GM23338 (cell line): Measurements from ENCODE around the gene MAPK7. TPM values are rescaled to one million over a fixed set of nuclear protein-coding genes. Genes with fewer than 3 reads are reported as not detected.

Experiments
- ATAC-seq: fragments of 200-7000 bp; cut with Tn5 transposase; 3 replicates; pipeline ENCODE4 v1.9.1; 2020
- DNase-seq: peaks from one replicate; pipeline ENCODE4 v3.0.0-alpha.2; 2015; ENCODE audit warnings: low spot score
- H2AFZ ChIP-seq: fragments of 200-600 bp; sonication (generic); 2 replicates; pipeline ENCODE4 v1.8.0; 2016; ENCODE audit warnings: antibody characterized with exemption, mild to moderate bottlenecking, moderate library complexity
- H3F3A ChIP-seq: fragments of 200-600 bp; sonication (generic); replicated peaks from 2 replicates; pipeline ENCODE4 v1.8.0; 2017; ENCODE audit warnings: antibody characterized with exemption, mixed run types, low read depth
- H3K27ac ChIP-seq: fragments of 200-600 bp; sonication (generic); 2 replicates; pipeline ENCODE4 v1.6.1; 2016; ENCODE audit warnings: low read depth
- H3K27me3 ChIP-seq: fragments of 200-600 bp; sonication (generic); 2 replicates; pipeline ENCODE4 v1.8.0; 2016; ENCODE audit warnings: mild to moderate bottlenecking, mixed run types, moderate library complexity; ENCODE audit not compliant: insufficient read depth
- H3K36me3 ChIP-seq: fragments of 200-600 bp; sonication (generic); 2 replicates; pipeline ENCODE4 v1.8.0; 2016; ENCODE audit warnings: mild to moderate bottlenecking; ENCODE audit not compliant: insufficient read depth
- H3K4me1 ChIP-seq: fragments of 200-600 bp; sonication (generic); 2 replicates; pipeline ENCODE4 v1.8.0; 2016; ENCODE audit warnings: mild to moderate bottlenecking, moderate library complexity; ENCODE audit not compliant: insufficient read depth
- H3K4me2 ChIP-seq: fragments of 200-600 bp; sonication (generic); 2 replicates; pipeline ENCODE4 v1.7.1; 2017; ENCODE audit warnings: mixed run types
- H3K4me3 ChIP-seq: fragments of 200-600 bp; sonication (generic); 2 replicates; pipeline ENCODE4 v1.6.1; 2016; ENCODE audit warnings: mixed run types
- H3K79me2 ChIP-seq: fragments of 200-600 bp; sonication (generic); replicated peaks from 2 replicates; pipeline ENCODE4 v1.8.0; 2017; ENCODE audit warnings: mild to moderate bottlenecking; ENCODE audit not compliant: insufficient read depth
- H3K9me2 ChIP-seq: fragments of 200-600 bp; sonication (generic); 2 replicates; pipeline ENCODE4 v1.8.0; 2017; ENCODE audit not compliant: insufficient read depth
- H4K20me1 ChIP-seq: fragments of 200-600 bp; sonication (generic); replicated peaks from 2 replicates; pipeline ENCODE4 v1.8.0; 2017; ENCODE audit warnings: mild to moderate bottlenecking; ENCODE audit not compliant: insufficient read depth
- H3K27ac Mint-ChIP-seq: 2 replicates; pipeline ENCODE4 v1.8.0; 2020; ENCODE audit warnings: inconsistent platforms, mild to moderate bottlenecking, moderate library complexity, mixed read lengths
- H3K27me3 Mint-ChIP-seq: 3 replicates; pipeline ENCODE4 v1.8.0; 2022; ENCODE audit warnings: low read depth, mild to moderate bottlenecking, moderate library complexity, mixed read lengths, inconsistent platforms; ENCODE audit not compliant: insufficient read depth, poor library complexity
- H3K36me3 Mint-ChIP-seq: 3 replicates; pipeline ENCODE4 v1.8.0; 2021; ENCODE audit warnings: low read depth, mild to moderate bottlenecking, inconsistent platforms, moderate library complexity, mixed read lengths
- H3K4me1 Mint-ChIP-seq: 3 replicates; pipeline ENCODE4 v1.8.0; 2020; ENCODE audit warnings: mild to moderate bottlenecking, inconsistent platforms, mixed read lengths
- H3K4me3 Mint-ChIP-seq: 3 replicates; pipeline ENCODE4 v1.8.0; 2021; ENCODE audit warnings: moderate library complexity, mild to moderate bottlenecking, inconsistent platforms, mixed read lengths
- H3K9me3 Mint-ChIP-seq: 3 replicates; pipeline ENCODE4 v1.8.0; 2020; ENCODE audit warnings: moderate library complexity, mild to moderate bottlenecking, inconsistent platforms, mixed read lengths
- JUNB ChIP-seq: IDR thresholded peaks from one replicate; pipeline ENCODE4 v1.6.1; 2016; ENCODE audit warnings: antibody characterized with exemption; ENCODE audit not compliant: unreplicated experiment
- REST ChIP-seq: IDR thresholded peaks from one replicate; pipeline ENCODE4 v1.6.1; 2018; ENCODE audit warnings: antibody characterized with exemption; ENCODE audit not compliant: unreplicated experiment
- STAT1 ChIP-seq: IDR thresholded peaks from one replicate; pipeline ENCODE4 v1.6.1; 2016; ENCODE audit warnings: antibody characterized with exemption; ENCODE audit not compliant: unreplicated experiment
- ZNF331 ChIP-seq: fragments of 250-450 bp; sonication (Bioruptor Pico); IDR thresholded peaks from 2 replicates; pipeline ENCODE4 v1.5.0; 2020; ENCODE audit warnings: low read depth, mild to moderate bottlenecking, moderate library complexity
- ZNF462 ChIP-seq: fragments of 250-450 bp; sonication (Bioruptor Pico); IDR thresholded peaks from 2 replicates; pipeline ENCODE4 v1.5.0; 2020; ENCODE audit warnings: mild to moderate bottlenecking, moderate library complexity
- polyA plus RNA-seq: library from polyadenylated mRNA; unstranded; fragments of >200 nt; fragmentation: Nextera tagmentation; extraction: Ambion mirVana; gene quantifications from 2 replicates; pipeline ENCODE4 v1.2.1, GENCODE V29; 2016
- total RNA-seq: library from RNA; depleted of rRNA; stranded (reverse); fragments of >200 nt; shearing (Covaris generic); gene quantifications from 2 replicates; pipeline ENCODE4 v1.2.3, GENCODE V29; 2014

The MAPK7 gene
- total and polyA plus RNA-seq, 2 experiments from 2014 or later: 15.5 to 53.1 TPM

- TF ChIP-seq ZNF462 (CRISPR knock-in tag): no peak
Observed at GRCh38 chr17:19357351-19357750, 20.9 kb upstream of the MAPK7 start (continued).

GRCh38 chr17:19357761-19358160 lies 20.5 kb upstream of the MAPK7 start:
- Histone ChIP-seq H3F3A (no peaks in the 10 kb centered on the region), H3K9me2 (no peaks in the 10 kb centered on the region), H3K4me1 (peaks cover 4% of the 10 kb centered on the region; the same call in 1 of the 2 replicates), H3K27me3 (no peaks in the 10 kb centered on the region), H3K79me2 (no peaks in the 10 kb centered on the region), H3K36me3 (no peaks in the 10 kb centered on the region), H4K20me1 (no peaks in the 10 kb centered on the region; the same call in 1 of the 2 replicates), H3K4me2 (no peak overlapping the region), H3K27ac (no peak overlapping the region), H3K4me3 (no peak overlapping the region), H2AFZ (no peak overlapping the region)
- Mint-ChIP-seq H3K27ac (no peak overlapping the region), H3K4me3 (no peak overlapping the region), H3K27me3 (no peaks in the 10 kb centered on the region), H3K4me1 (peaks cover 7% of the 10 kb centered on the region), H3K36me3 (peaks cover 7% of the 10 kb centered on the region; the same call in 2 of the 3 replicates), H3K9me3 (no peaks in the 10 kb centered on the region)
- TF ChIP-seq REST (no peak), STAT1 (no peak), JUNB (no peak), ZNF331 (CRISPR knock-in tag) (no peak), ZNF462 (CRISPR knock-in tag) (no peak)
- DNase-seq (no peak), ATAC-seq (no peak)
